GM19240 (cell line): ENCODE data around the gene ZNF883.
"Not testable (repeated sequence)": the region's sequence is repeated elsewhere in the genome, so short reads cannot be mapped to it uniquely, and the experiment has no call there.

Experiments
- DNase-seq: peaks from one replicate; pipeline ENCODE4 v3.0.0; 2011; ENCODE audit warnings: low spot score; ENCODE audit not compliant: insufficient read length

The ZNF883 gene

GRCh38 chr9:113011911-113012381, at the start of gene ZNF883:
ZNF883 (minus strand) TSS chr9:113012192.
- DNase-seq = no peak

- not testable (repeated sequence) for DNase-seq
Measured at GRCh38 chr9:113061072-113061850, 49.3 kb upstream of the ZNF883 start.

- DNase-seq = not testable (repeated sequence)
Measured at GRCh38 chr9:113059581-113060284, 47.7 kb upstream of the ZNF883 start.

GRCh38 chr9:113057193-113057592, 45.2 kb upstream of the ZNF883 start:
- no peak for DNase-seq

GRCh38 chr9:113056191-113057106, 44.5 kb upstream of the ZNF883 start, which contains the start of gene ZFP37:
ZFP37 (minus strand) TSS chr9:113056724; CDS start chr9:113056688, 36 bp downstream.
- DNase-seq = peak; percentile 82

- no peak for DNase-seq
Measured at GRCh38 chr9:113042884-113043657, 31.1 kb upstream of the ZNF883 start.

GRCh38 chr9:113026200-113026599, 14.2 kb upstream of the ZNF883 start:
- no peak for DNase-seq

- DNase-seq = no peak
Measured at GRCh38 chr9:113018247-113018646, 6.3 kb upstream of the ZNF883 start.

GRCh38 chr9:113012492-113012891, 500 bp upstream of the ZNF883 start:
- no peak for DNase-seq

GRCh38 chr9:113005777-113006176, 6.2 kb downstream of the ZNF883 start:
- no peak for DNase-seq

GRCh38 chr9:112997236-112997941, 14.6 kb downstream of the ZNF883 start:
- no peak for DNase-seq

GRCh38 chr9:112971415-112971814, 40.6 kb downstream of the ZNF883 start:
- no peak for DNase-seq

GRCh38 chr9:112970939-112971338, 41.1 kb downstream of the ZNF883 start:
- DNase-seq = no peak

GRCh38 chr9:112969730-112970129, 42.3 kb downstream of the ZNF883 start:
- no peak for DNase-seq

- no peak for DNase-seq
Measured at GRCh38 chr9:112955550-112955949, 56.4 kb downstream of the ZNF883 start.

GRCh38 chr9:112945620-112946208, 66.3 kb downstream of the ZNF883 start:
- DNase-seq = no peak

GRCh38 chr9:112939418-112939817, 72.6 kb downstream of the ZNF883 start:
- DNase-seq = no peak

GRCh38 chr9:112933696-112934095, 78.3 kb downstream of the ZNF883 start:
- DNase-seq = no peak

GRCh38 chr9:112925058-112925641, 86.8 kb downstream of the ZNF883 start:
- DNase-seq = no peak
